WTC11 (cell line): ENCODE data around the gene NOTO.

Experiments
- CBFB ChIP-seq: sonication (generic); formaldehyde crosslinking; IDR thresholded peaks from 2 replicates; pipeline ENCODE4 v1.8.1; 2022; ENCODE audit warnings: mild to moderate bottlenecking, low read depth, missing genetic modification reagents
- CTCF ChIP-seq: fragments of 200-600 bp; IDR thresholded peaks from 2 replicates; pipeline ENCODE4 v1.8.0; 2022; ENCODE audit warnings: antibody characterized with exemption
- E2F4 ChIP-seq: sonication (generic); formaldehyde crosslinking; IDR thresholded peaks from 2 replicates; pipeline ENCODE4 v1.8.1; 2022; ENCODE audit warnings: low read depth, mild to moderate bottlenecking, moderate library complexity, missing genetic modification reagents, borderline replicate concordance
- FOXJ3 ChIP-seq: sonication (generic); formaldehyde crosslinking; IDR thresholded peaks from 2 replicates; pipeline ENCODE4 v1.9.0; 2021; ENCODE audit warnings: missing genetic modification reagents, mild to moderate bottlenecking, borderline replicate concordance
- MAX ChIP-seq: sonication (generic); formaldehyde crosslinking; IDR thresholded peaks from 2 replicates; pipeline ENCODE4 v1.8.0; 2022; ENCODE audit warnings: mild to moderate bottlenecking, missing genetic modification reagents
- PRDM15 ChIP-seq: sonication (generic); formaldehyde crosslinking; IDR thresholded peaks from 2 replicates; pipeline ENCODE4 v1.8.0; 2022; ENCODE audit warnings: missing genetic modification reagents
- PREB ChIP-seq: sonication (generic); formaldehyde crosslinking; IDR thresholded peaks from 2 replicates; pipeline ENCODE4 v1.8.1; 2022; ENCODE audit warnings: mild to moderate bottlenecking, missing genetic modification reagents, moderate library complexity, borderline replicate concordance
- TCF7 ChIP-seq: sonication (generic); formaldehyde crosslinking; IDR thresholded peaks from 2 replicates; pipeline ENCODE4 v1.8.0; 2022; ENCODE audit warnings: mild to moderate bottlenecking, low read depth, missing genetic modification reagents, moderate library complexity
- TEAD1 ChIP-seq: sonication (generic); formaldehyde crosslinking; IDR thresholded peaks from 2 replicates; pipeline ENCODE4 v1.8.0; 2022; ENCODE audit warnings: mild to moderate bottlenecking, missing genetic modification reagents

- no peak for TF ChIP-seq PRDM15 (CRISPR knock-in tag)
- TF ChIP-seq CTCF = no peak
- 0 out of 2 replicates have a peak, but pooled peaks have one; percentile 64 for TF ChIP-seq TCF7 (CRISPR knock-in tag)
- no peak for TF ChIP-seq TEAD1 (CRISPR knock-in tag)
- TF ChIP-seq E2F4 (CRISPR knock-in tag) = no peak
- peak; percentile 63 for TF ChIP-seq MAX
- TF ChIP-seq PREB (CRISPR knock-in tag) = no peak
- no peak for TF ChIP-seq CBFB (CRISPR knock-in tag)
- no peak for TF ChIP-seq FOXJ3 (CRISPR knock-in tag)
Measured at GRCh38 chr2:73214120-73215035, 12.0 kb downstream of the NOTO start, which contains the start of gene SMYD5.
